Measurements from ENCODE around the gene COQ8B. TPM values are rescaled to one million over a fixed set of nuclear protein-coding genes. Genes with fewer than 3 reads are reported as not detected.

Gene COQ8B
- total RNA-seq, 4 donors from 2014 or later = 40.2 to 58.7 (median 44.1) TPM

- intact Hi-C loops (cut with DNase I; ENCODE audit: low total_unique reads) = loop anchor here (10.0 kb wide), 1 partner anchor 308 kb away; no protein-coding TSS in a partner anchor
- no peak overlapping the region for H3K4me3 ChIP-seq (ENCODE audit: low read depth, poor library complexity, severe bottlenecking)
- no peak for DNase-seq (ENCODE audit: low spot score in 2 of 2)
- TF ChIP-seq POLR2A (IDR thresholded peaks at IDR 0.05) (no peak), CTCF (IDR thresholded peaks at IDR 0.05) (no peak)
- WGBS, 2 donors = 84 to 85% methylated on average over 14 of the region's 14 CpGs
These were observed 49.8 kb downstream of the COQ8B start for GRCh38 chr19:40666803-40667438.

- H3K4me3 ChIP-seq (ENCODE audit: low read depth, poor library complexity, severe bottlenecking) = no peak overlapping the region
- DNase-seq (ENCODE audit: low spot score in 2 of 2) = no peak
- no peak for TF ChIP-seq POLR2A (IDR thresholded peaks at IDR 0.05)
- no peak for TF ChIP-seq CTCF (IDR thresholded peaks at IDR 0.05)
- intact Hi-C loops (cut with DNase I; ENCODE audit: low total_unique reads) = loop anchor here (2.0 to 10.0 kb wide), 4 partner anchors 143 to 647 kb away; partner anchors contain the start of gene CCDC97
- 47 to 48% methylated on average over 24 of the region's 24 CpGs for WGBS, 2 donors
These were observed 52.7 kb downstream of the COQ8B start for GRCh38 chr19:40663695-40664692.

GRCh38 chr19:40662925-40663694 lies 53.6 kb downstream of the COQ8B start:
- peak overlapping the region; percentile 31 for H3K4me3 ChIP-seq (ENCODE audit: low read depth, poor library complexity, severe bottlenecking)
- TF ChIP-seq POLR2A (IDR thresholded peaks at IDR 0.05) (no peak), CTCF (IDR thresholded peaks at IDR 0.05) (no peak)
- intact Hi-C loops (cut with DNase I; ENCODE audit: low total_unique reads) = loop anchor here (2.0 to 10.0 kb wide), 4 partner anchors 144 to 648 kb away; partner anchors contain the start of gene CCDC97
- 0 to 1% methylated on average over 41 to 60 of the region's 60 CpGs for WGBS, 2 donors
- DNase-seq (ENCODE audit: low spot score in 2 of 2) = peak; percentile 84 to 99

- H3K4me3 ChIP-seq (ENCODE audit: low read depth, poor library complexity, severe bottlenecking) = no peak overlapping the region
- no peak for DNase-seq (ENCODE audit: low spot score in 2 of 2)
- 77 to 87% methylated on average over 1 of the region's 1 CpG for WGBS, 2 donors
- intact Hi-C loops (cut with DNase I; ENCODE audit: low total_unique reads) = loop anchor here (2.0 to 10.0 kb wide), 4 partner anchors 146 to 649 kb away; partner anchors contain the start of gene CCDC97
- TF ChIP-seq CTCF (IDR thresholded peaks at IDR 0.05) (no peak), POLR2A (IDR thresholded peaks at IDR 0.05) (no peak)
These were observed 55.1 kb downstream of the COQ8B start for GRCh38 chr19:40661616-40662015.

GRCh38 chr19:40659566-40659965 lies 57.1 kb downstream of the COQ8B start:
- TF ChIP-seq POLR2A (IDR thresholded peaks at IDR 0.05) = no peak
- TF ChIP-seq CTCF (IDR thresholded peaks at IDR 0.05) = no peak
- DNase-seq (ENCODE audit: low spot score in 2 of 2) = peak; percentile 36 to 90

More at GRCh38 chr19:40659566-40659965, 57.1 kb downstream of the COQ8B start:
- H3K4me3 ChIP-seq (ENCODE audit: low read depth, poor library complexity, severe bottlenecking) = no peak overlapping the region
- intact Hi-C loops (cut with DNase I; ENCODE audit: low total_unique reads) = no loop called here
- WGBS, 2 donors = 65 to 72% methylated on average over 11 of the region's 11 CpGs

All from lower leg skin (tissue), 4 donors.